Measurements from ENCODE around the gene TPP1. TPM values are rescaled to one million over a fixed set of nuclear protein-coding genes. Genes with fewer than 3 reads are reported as not detected.

TPP1 gene
- total and polyA plus RNA-seq, 2 donors (not counting 1 experiment from before 2014, with no cell fraction given): 127 to 136 TPM

- H4K20me1 ChIP-seq (ENCODE audit: control insufficient read depth, extremely low read depth, insufficient read depth, low read length): no peaks in the 10 kb centered on the region
- H3K9me3 ChIP-seq (ENCODE audit: control insufficient read depth, insufficient read depth, low read depth, low read length): no peaks in the 10 kb centered on the region
- no peak for TF ChIP-seq CTCF (conservative IDR thresholded peaks at IDR 0.05 in 1 of 2, IDR thresholded peaks at IDR 0.05 in 1 of 2; ENCODE audit: low read depth in 1 of 2, low read length in 2 of 2)
- no peak for TF ChIP-seq EZH2 (IDR thresholded peaks at IDR 0.05; ENCODE audit: low read length, missing control alignments)
- H3K4me1 ChIP-seq (ENCODE audit: control insufficient read depth, extremely low read depth, insufficient read depth, low read length): peaks cover 25% of the 10 kb centered on the region
- peaks cover 34% of the 10 kb centered on the region for H3K36me3 ChIP-seq (ENCODE audit: control insufficient read depth, insufficient read depth, low read length)
- H3K4me3 ChIP-seq (replicated peaks in 1 of 4; ENCODE audit: control extremely low read depth in 1 of 4, insufficient read depth in 1 of 4, low read depth in 3 of 4, low read length in 4 of 4): peak overlapping the region; percentile 30 to 83 (median 72)
- H3K27me3 ChIP-seq (ENCODE audit: control insufficient read depth, insufficient read depth, low read length): no peaks in the 10 kb centered on the region
- peak overlapping the region; percentile 79 for H3K9ac ChIP-seq (ENCODE audit: insufficient read depth, low read length)
- peak; percentile 28 to 44 for DNase-seq (ENCODE audit: low read depth in 2 of 2)
- peaks cover 47% of the 10 kb centered on the region for H3K79me2 ChIP-seq (ENCODE audit: control insufficient read depth, insufficient read depth, low read length)
- peak overlapping the region; percentile 76 for H3K4me2 ChIP-seq (ENCODE audit: extremely low read depth, insufficient read depth, low read length)
- H2AFZ ChIP-seq (ENCODE audit: low read length): no peak overlapping the region
- peak overlapping the region; percentile 82 for H3K27ac ChIP-seq (ENCODE audit: insufficient read depth, low read length)
These were observed 7.9 kb downstream of the TPP1 start for GRCh38 chr11:6611092-6611962.

- peak overlapping the region; percentile 76 for H3K4me2 ChIP-seq (ENCODE audit: extremely low read depth, insufficient read depth, low read length)
- H3K27ac ChIP-seq (ENCODE audit: insufficient read depth, low read length): peak overlapping the region; percentile 82
- H2AFZ ChIP-seq (ENCODE audit: low read length): no peak overlapping the region
- no peaks in the 10 kb centered on the region for H3K9me3 ChIP-seq (ENCODE audit: control insufficient read depth, insufficient read depth, low read depth, low read length)
- no peak for TF ChIP-seq CTCF (conservative IDR thresholded peaks at IDR 0.05 in 1 of 2, IDR thresholded peaks at IDR 0.05 in 1 of 2; ENCODE audit: low read depth in 1 of 2, low read length in 2 of 2)
- no peaks in the 10 kb centered on the region for H4K20me1 ChIP-seq (ENCODE audit: control insufficient read depth, extremely low read depth, insufficient read depth, low read length)
- no peak for DNase-seq (ENCODE audit: low read depth in 2 of 2)
- H3K4me1 ChIP-seq (ENCODE audit: control insufficient read depth, extremely low read depth, insufficient read depth, low read length): peaks cover 28% of the 10 kb centered on the region
- peaks cover 53% of the 10 kb centered on the region for H3K79me2 ChIP-seq (ENCODE audit: control insufficient read depth, insufficient read depth, low read length)
- peak overlapping the region in 3 of 4 experiments; percentile 63 to 83 (median 80) for H3K4me3 ChIP-seq (replicated peaks in 1 of 4; ENCODE audit: control extremely low read depth in 1 of 4, insufficient read depth in 1 of 4, low read depth in 3 of 4, low read length in 4 of 4)
- no peak overlapping the region for H3K9ac ChIP-seq (ENCODE audit: insufficient read depth, low read length)
- no peaks in the 10 kb centered on the region for H3K27me3 ChIP-seq (ENCODE audit: control insufficient read depth, insufficient read depth, low read length)
- H3K36me3 ChIP-seq (ENCODE audit: control insufficient read depth, insufficient read depth, low read length): peaks cover 32% of the 10 kb centered on the region
These were observed 8.6 kb downstream of the TPP1 start for GRCh38 chr11:6610591-6610990.

GRCh38 chr11:6609502-6610015 is 9.7 kb downstream of the TPP1 start:
- no peak for DNase-seq (ENCODE audit: low read depth in 2 of 2)
- peaks cover 28% of the 10 kb centered on the region for H3K4me1 ChIP-seq (ENCODE audit: control insufficient read depth, extremely low read depth, insufficient read depth, low read length)
- peaks cover 64% of the 10 kb centered on the region for H3K79me2 ChIP-seq (ENCODE audit: control insufficient read depth, insufficient read depth, low read length)
- no peak overlapping the region for H3K4me2 ChIP-seq (ENCODE audit: extremely low read depth, insufficient read depth, low read length)
- TF ChIP-seq CTCF (conservative IDR thresholded peaks at IDR 0.05 in 1 of 2, IDR thresholded peaks at IDR 0.05 in 1 of 2; ENCODE audit: low read depth in 1 of 2, low read length in 2 of 2): no peak
- TF ChIP-seq EZH2 (IDR thresholded peaks at IDR 0.05; ENCODE audit: low read length, missing control alignments): no peak
- H3K27me3 ChIP-seq (ENCODE audit: control insufficient read depth, insufficient read depth, low read length): no peaks in the 10 kb centered on the region
- no peak overlapping the region for H2AFZ ChIP-seq (ENCODE audit: low read length)
- H3K9ac ChIP-seq (ENCODE audit: insufficient read depth, low read length): no peak overlapping the region
- no peak overlapping the region for H3K27ac ChIP-seq (ENCODE audit: insufficient read depth, low read length)
- no peaks in the 10 kb centered on the region for H3K9me3 ChIP-seq (ENCODE audit: control insufficient read depth, insufficient read depth, low read depth, low read length)
- peaks cover 30% of the 10 kb centered on the region for H3K36me3 ChIP-seq (ENCODE audit: control insufficient read depth, insufficient read depth, low read length)
- no peaks in the 10 kb centered on the region for H4K20me1 ChIP-seq (ENCODE audit: control insufficient read depth, extremely low read depth, insufficient read depth, low read length)
- H3K4me3 ChIP-seq (replicated peaks in 1 of 4; ENCODE audit: control extremely low read depth in 1 of 4, insufficient read depth in 1 of 4, low read depth in 3 of 4, low read length in 4 of 4): no peak overlapping the region
